ENCODE results near the gene LRCH4.
"Not testable (repeated sequence)": the region's sequence is repeated elsewhere in the genome, so short reads cannot be mapped to it uniquely, and the experiment has no call there.

LRCH4 gene

DNA sequence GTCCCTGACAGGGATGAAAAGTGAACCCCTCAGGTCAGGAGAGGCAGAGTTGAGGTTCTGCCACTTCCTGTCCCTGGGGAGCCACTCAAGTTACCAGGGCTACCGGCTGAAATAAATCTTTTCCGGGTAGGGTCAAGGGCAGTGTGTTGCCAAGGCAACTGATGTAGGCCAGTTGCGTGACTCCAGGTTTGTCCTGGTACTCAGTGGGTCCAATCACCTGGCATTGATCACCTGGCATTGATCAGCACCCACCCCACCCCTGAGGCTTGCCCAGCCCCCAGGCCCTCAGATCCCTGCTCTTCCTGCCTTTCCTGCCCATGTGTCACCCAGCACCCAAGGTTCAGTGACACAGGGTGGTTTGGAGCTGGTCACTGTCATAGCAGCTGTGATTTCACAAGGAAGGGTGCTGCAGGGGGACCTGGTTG lies 18.2 kb downstream of the LRCH4 start:
- DNase-seq (ENCODE audit: low read depth in 2 of 2), result no peak

DNA sequence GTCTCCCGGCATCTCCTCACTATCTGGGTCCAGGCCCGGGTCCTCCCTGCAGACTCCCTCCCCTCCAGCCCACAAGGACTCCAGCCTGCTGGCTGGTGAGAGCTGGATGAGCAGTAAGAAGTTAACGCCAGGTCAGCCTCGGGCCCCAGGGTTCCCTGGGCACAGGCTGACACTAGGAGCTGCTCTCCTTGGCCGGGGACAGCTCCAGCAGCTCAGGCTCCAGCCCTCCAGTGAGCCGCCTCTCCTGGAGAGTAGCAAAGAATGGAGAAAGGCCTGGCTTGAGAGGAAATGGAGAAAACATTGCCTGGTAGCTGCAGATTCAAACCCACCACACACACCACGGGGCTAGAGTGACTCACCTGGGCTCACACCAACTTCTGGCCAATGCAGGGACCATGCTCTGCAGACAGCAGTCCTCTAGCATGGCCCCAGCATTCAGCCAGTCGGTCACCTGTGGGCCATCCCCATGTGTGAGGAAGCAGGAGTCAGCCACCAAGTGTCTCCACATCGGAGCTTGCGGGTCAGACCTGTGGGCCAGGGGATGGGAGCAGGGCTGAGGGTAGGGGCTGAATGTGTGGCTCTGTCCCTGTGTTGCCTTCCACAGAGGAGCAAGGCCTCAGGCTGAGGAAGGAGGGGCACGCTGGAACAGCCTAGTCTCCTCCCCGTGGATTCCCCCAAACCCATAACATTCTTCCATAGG lies 18.7 kb downstream of the LRCH4 start:
- DNase-seq (ENCODE audit: low read depth in 2 of 2), result no peak

DNA sequence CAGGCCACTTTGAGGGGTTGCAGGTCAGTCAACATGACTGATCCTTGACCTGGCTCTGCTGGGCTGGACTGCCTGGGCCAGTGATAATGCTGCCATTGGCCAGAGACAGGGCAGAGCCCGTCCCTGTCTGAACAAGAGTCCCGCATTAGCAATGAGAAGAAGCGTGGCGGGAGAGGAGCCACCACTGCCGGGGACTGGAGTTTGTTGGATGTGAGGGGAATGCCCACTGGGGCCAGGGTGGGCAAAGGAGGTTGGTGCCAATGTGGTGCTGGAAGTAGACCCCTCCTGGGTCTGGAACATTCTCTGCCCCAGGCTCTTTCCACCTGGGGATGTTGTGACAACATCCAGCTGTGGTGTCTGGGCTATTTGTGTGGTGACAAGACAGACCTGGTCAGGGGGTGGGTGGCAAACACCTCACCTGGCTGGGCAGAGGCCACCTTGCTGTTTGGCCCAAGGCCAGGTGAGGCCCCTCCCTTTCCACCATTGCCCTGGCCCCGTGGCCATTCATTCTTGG lies 19.9 kb downstream of the LRCH4 start:
- no peak for DNase-seq (ENCODE audit: low read depth in 2 of 2)

DNA sequence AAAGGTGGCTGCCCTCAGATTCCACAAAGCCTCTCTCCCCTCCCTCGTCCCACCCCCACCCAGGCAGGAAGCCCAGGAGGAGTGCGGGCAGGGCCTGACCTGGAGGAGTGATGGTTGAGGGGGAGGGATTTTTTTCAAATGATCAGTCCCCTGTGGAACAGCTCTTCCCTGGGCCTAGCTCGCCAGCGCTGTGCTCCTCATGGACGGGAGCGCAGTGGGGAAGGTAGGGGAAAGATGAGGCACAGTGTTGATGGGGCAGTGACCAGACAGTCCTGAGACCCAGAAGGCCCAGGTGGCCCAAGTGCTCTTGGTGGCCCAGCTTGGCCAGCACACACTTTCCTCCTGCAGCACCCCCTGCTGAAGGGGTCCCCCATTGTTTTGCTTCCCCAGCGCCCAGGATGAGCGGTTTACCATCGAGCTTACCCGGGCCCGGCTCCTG lies 20.8 kb downstream of the LRCH4 start:
- no peak for DNase-seq (ENCODE audit: low read depth in 2 of 2)

DNA sequence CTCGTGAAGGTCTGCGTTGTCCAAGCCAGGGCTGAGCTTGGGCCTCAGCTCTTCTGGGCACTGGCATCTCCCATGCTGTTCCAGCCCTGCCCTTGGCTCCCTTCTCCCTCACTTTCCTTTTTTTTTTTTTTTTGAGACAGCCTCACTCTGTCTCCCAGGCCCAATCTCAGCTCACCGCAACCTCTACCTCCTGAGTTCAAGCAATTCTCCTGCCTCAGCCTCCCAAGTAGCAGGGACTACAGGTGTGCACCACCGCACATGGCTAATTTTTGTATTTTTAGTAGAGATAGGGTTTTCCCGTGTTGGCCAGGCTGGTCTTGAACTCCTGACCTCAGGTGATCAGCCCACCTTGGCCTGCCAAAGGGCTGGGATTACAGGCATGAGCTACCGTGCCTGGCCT lies 21.5 kb downstream of the LRCH4 start:
- DNase-seq (ENCODE audit: low read depth in 2 of 2), result not testable (repeated sequence)

DNA sequence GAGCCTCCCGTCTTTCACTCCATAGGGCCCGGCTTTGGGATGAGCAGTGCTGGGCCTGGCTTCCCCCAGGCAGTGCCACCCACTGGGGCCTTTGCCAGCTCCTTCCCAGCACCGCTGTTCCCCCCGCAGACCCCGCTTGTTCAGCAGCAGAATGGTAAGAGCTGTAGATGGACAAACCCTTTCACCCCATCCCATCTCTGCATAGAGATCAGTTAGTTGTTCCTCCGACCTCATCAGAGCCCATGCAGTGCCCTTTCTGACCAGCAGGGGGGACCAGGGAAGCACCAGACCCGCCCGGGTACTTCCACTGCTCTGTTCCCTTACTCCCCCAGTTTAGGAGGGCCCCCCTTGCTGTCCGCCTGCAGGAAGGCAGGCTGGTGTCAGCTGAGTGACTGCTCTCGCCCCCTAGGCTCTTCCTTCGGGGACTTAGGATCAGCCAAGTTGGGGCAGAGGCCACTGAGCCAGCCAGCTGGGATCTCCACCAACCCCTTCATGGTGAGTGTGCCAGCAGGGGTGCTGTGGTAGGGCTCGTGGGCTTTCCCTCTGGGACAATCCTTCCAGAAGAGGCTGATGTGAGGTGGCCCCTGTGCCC lies 22.0 kb downstream of the LRCH4 start:
- peak; percentile 83 for DNase-seq (ENCODE audit: low read depth in 2 of 2)

DNA sequence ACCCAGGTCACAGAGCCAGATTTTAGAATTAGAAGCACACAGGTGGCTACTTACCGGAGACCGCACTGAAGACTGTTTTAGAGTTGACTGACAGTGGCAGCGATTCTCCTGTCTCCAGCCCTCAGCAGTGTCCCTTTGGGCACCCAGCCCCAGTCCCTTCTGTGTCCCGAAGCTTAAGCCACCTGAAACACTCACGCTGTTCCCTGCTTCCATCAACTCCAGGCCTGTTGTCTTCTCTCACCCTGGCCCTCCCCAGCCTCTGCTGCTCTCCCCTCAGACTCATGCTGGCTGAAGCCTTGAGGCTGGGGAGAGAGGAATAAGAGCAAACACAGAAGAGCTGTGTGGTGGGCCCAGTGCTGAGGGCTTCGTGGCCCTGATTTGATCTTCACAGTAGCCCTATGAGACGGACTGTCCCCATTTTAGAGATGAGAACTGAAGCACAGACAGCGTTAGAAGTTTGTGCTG lies 22.8 kb downstream of the LRCH4 start:
- no peak for DNase-seq (ENCODE audit: low read depth in 2 of 2)

DNA sequence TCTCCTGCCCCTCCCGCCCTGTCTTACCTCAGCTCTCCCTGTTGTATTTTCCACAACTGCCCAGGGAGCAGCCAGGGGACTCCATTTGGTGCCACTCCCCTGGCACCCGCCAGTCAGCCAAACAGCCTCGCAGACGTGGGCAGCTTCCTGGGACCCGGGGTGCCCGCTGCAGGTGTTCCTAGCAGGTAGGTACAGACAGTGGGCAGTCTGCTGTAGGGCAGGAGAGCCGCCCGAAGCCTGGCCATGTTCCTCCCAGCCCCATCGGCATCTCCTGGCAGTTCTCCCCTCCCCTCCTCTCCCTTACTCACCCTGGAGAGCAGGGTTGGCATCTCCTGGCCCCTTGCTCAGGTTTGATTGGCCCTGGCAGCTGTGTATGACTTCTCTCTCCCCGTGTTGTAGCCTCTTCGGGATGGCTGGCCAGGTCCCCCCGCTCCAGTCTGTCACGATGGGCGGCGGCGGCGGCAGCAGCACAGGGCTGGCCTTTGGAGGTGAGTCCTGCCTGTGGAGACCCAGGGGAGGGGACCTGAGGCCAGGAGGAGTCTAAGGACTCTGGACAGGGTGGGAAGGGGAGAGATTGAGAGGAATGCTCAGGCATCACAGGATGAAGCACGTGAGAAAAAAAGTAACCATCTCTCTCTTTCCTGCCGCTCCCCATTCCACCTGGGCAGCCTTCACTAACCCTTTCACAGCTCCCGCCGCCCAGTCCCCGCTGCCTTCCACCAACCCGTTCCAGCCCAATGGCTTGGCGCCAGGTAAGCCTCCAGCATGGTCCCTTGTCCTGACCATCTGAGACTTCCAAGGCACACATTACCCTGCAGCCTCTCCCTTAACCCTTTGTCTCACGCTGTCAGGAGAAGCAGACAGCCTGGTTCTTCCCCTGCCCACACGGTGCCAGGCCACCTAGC lies 23.5 kb downstream of the LRCH4 start:
- no peak for DNase-seq (ENCODE audit: low read depth in 2 of 2)

DNA sequence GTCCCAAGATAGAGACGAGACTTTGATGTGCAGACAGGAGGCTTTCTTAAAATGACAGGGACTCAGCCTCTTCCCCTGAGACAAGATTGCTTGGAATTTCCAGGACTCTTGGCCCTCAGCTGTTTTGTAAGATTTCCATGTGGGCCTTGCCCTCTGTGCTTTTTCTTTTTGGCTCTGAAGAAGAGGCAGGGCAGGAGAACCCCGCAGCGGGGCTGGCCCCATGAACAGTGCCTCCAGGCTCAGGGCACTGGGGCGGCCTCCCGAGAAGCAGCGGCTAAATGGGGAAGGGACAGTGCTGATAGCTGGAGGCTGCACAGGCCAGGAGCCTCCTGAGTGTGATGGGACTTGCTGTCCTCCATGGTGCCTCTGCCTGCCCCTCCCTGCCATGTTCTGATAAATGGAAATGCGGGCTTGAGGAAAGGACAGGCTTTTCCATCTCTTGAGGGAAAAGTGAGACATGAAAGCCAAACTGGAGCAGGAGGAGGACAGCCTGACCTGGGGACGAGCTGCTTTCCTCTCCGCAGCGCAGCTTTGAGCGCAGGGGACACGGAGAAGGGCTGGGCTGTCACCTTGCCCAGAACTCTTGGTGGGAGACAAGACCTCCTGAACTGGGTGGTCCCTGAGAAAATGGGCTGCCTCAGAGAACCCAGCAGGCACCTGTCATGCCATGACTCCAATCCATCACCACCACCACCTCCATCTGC lies 24.3 kb downstream of the LRCH4 start:
- no peak for DNase-seq (ENCODE audit: low read depth in 2 of 2)

DNA sequence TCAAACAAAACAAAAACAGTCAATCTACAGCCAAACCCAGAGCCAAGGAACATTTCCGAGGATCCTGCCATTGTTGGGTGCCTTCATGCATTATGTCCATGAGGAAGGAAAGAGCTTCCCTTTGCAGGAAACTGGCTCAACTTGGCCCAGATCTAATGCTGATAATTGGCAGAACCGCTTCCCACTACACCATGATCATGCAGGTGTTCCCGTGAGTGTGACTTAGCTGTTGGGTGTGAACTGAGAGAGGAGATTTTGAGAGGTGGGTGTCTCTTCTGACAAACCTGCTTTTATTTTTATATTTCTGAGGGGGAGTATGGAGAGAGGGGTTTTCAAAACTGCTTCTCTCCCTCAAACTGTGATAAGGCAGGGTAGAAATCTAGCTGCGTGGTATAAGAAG lies 26.8 kb downstream of the LRCH4 start:
- no peak for DNase-seq (ENCODE audit: low read depth in 2 of 2)

DNA sequence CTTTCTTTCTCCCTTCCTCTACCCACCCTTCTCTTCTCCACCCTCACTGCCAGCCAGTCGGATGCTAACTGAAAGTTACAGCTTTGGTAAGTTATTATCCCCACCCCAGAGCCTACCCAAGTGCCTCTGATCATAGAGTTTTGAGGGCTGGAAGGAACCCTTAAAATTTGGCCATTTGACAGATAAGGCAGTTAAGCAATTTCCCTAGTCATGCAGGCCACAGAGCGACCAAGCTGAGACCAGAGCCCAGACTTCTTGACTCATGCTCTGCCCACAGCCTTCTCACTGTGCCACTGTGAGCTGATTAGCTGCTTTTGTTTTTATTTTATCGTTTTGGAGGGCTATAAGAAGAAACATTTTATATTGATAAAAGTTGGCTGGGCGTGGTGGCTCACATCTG lies 29.4 kb downstream of the LRCH4 start:
- no peak for DNase-seq (ENCODE audit: low read depth in 2 of 2)

DNA sequence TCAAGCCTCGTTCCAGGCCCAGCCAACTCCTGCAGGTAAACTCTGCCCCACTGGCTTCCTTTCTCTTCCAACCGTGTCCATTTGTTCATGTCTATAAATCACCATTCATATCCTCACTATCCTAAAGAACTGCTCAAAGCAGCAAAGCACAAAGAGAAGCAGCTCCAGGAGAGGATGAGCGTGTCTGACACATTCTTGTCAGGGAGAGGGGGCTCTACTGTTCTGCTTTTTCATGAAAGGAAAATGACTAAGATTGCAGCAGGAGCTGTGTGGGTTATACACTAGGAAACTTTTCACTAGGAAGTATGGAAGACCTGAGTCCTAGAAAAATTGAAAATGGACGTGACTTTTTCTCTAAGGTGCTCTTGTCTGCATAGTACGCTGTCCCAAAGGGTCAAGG lies 30.2 kb downstream of the LRCH4 start:
- DNase-seq (ENCODE audit: low read depth in 2 of 2), result no peak

DNA sequence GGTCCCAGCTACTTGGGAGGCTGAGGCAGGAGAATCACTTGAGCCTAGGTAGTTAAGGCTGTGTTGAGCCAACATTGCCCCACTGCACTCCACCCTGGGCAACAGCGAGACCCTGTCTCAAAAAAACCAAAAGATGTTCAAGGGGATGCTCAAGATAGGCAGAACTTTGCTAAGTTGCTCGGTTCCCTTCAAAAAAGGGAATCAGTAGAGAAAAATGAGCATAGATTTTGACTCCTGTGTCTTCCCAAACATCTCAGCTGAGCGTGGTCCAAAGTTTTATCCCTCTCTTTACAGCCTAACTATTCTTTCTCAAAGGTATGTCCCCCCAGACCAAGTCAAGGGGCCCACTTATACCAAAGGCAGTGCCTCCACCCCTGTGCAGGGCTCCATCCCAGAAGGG lies 32.9 kb downstream of the LRCH4 start:
- DNase-seq (ENCODE audit: low read depth in 2 of 2), result no peak

DNA sequence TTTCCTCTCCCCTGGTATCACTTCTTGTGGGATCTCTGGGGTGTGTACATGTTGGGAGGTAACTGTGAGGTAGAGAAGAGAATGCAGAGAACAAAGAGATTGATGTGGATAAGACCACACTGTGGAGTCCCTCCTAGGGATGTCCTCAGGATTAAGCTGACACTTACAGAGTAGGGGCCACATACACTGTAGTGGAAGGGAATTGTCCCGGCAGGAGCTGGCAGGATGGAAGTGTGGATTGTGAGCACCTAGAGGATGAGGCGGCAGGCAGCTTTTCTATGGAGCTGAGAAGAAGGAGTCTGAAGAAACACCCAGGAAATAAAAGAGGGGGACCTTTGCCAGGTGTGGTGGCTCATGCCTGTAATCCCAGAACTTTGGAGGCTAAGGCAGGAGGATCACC lies 33.4 kb downstream of the LRCH4 start:
- DNase-seq (ENCODE audit: low read depth in 2 of 2), result no peak

DNA sequence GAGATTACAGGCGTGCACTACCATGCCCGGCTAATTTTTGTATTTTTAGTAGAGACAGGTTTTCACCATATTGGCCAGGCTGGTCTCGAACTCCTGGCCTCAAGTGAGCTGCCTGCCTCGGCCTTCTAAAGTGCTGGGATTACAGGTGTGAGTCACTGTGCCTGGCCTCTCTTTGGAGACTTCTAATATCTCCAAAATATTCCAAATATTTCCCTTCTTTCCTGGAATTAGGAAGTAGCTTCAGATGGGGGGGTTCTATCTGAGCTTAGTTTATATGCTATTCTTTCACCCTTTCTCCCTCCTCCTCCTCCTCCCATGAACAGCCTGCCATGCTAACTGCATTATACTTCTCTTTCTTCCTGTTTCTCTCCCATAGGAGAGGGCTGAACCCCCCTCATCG lies 37.5 kb downstream of the LRCH4 start:
- not testable (repeated sequence) for DNase-seq (ENCODE audit: low read depth in 2 of 2)

DNA sequence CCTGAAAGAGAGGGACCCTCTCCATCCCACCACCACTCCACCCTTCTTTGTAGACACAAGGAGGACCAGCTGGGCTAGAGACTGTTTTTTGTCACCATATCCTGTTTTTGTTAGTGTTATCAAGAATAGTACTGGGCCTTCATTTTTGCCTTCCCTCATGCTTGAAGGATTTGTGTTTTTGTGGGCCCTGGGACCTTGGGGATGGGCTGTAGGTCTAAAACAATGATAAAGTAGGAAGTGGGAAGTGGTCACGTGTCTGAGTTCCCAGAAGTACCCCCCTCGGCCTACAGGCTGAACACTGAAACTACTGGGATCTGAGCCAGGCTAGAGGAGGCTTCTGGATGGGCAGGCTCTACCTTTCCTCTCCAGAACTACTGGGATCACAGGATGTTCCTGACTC lies 38.1 kb downstream of the LRCH4 start:
- no peak for DNase-seq (ENCODE audit: low read depth in 2 of 2)

DNA sequence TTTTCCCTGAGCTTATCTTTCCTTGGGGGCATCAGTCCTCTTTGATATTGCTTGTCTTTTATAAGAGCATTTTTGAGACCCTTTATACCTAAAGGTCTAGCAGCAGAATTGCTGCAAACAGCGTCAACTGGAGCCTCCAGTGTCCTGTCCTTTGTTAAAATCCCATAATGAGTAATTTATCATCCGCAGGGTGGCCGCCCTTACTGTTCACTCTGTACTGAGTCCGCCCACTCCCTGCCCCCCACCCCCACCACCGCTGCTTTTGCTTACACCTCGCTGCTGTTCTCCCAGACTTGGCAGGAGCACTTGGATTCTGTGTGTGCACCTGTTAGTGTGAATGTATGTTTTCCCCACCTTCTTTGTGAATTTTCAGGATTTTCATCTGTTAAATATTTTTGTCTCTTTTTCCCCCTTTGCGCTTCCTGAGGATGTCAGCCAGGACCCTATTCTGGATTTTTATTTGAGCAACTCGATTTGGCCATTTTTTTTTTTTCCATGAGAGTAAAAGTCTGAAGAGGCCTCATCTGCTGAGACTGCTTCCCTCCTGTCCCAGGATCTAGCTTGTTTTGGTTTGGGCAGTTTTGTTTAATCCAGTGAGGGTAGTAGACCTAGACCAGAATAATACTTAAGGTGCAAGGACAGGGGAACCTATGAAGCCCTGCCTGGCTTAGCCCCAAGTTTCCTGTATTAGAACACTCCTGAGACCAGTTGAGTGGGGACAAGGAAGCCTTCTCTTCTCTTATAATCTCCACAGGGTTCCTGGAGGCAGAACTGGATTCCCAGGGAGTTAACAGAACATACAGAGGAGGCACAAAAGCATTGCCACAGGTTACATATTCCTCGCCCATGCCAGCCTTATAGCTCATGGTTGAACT lies 38.8 kb downstream of the LRCH4 start:
- DNase-seq (ENCODE audit: low read depth in 2 of 2), result no peak

DNA sequence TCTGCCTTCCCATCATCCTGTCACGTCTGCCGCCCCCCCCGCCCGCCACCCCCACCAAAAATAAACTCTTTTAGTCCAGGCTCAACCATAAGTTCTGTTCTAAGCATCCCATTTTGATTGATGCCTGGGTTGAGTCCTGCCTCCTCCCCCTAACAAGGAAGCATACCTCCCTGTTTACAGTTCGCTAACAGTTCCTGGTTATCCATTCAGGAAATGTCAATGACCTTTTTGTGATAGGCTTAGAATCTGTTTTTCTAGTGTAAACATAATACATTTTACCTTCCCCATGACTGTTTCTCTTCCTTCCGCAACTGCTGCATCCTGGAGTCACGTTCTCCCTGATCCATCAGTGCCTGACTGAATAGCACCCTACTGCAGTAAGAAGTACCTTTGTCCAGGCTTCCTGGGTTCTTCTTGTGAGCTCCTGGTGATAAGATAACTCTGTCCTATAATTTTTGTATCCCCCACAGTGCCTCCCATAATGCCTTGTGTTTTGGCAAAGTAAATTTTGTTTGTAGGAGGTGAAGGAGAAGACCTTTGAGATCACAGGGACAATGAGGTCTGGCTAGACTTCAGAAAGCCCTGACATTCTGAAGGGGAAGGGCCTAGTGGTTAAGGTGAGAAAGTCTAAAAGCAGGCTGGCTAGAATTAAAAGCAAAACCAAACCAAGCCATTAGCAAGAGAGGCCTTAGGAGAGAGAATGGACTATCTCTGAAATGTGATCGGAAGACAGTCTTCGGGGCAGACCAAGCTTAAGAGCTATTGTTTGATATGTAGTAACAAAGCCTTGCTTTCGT lies 39.6 kb downstream of the LRCH4 start:
- no peak for DNase-seq (ENCODE audit: low read depth in 2 of 2)

DNA sequence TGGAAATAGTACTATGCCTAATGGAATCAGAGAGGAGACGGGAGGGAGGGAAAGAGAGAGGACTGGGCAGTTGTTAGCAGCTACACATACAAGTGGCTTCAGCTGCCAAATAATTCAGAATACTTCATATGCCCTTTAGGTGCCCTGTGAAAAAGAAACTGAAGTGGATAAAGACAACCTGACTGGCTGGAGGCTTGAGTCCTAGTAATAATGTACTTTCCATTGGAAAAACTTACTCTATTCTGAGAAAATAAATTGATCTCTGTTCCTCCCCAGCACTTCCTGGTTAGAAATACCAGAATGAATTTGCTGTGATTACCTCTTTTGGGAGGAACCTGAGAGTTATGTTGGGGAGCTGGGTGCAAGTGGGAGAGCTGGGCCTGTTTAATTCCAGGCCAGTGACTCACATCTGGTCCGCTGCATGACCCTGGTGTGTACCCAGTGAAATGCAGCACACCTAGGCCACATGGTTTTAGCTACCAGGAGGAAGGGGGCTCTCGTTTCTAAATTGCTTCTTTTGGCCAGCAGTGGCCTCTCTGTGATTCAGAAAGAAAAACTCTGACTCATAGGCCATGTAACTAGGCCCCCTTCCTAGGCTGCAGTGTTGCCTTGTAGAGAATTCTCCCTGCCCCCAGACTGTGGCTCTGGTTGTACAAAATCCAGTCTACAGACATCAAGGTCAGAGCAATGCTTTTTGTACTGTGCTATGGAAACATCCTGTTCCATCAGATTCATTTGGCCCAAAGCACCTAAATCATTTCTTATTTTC lies 40.4 kb downstream of the LRCH4 start:
- peak; percentile 44 to 45 for DNase-seq (ENCODE audit: low read depth in 2 of 2)

Measured in activated CD4-positive, alpha-beta T cell treated with anti-CD3 and anti-CD28 coated beads for 24 hours (primary cell).